C1 segment of cervical spinal cord (tissue), 14 donors: Measurements from ENCODE around the gene ZNF70.

Source experiments
- DNase-seq, 14 donors: peaks; one replicate each; lab custom pipeline; 2025; lab: John Stamatoyannopoulos, UW

The ZNF70 gene

DNA sequence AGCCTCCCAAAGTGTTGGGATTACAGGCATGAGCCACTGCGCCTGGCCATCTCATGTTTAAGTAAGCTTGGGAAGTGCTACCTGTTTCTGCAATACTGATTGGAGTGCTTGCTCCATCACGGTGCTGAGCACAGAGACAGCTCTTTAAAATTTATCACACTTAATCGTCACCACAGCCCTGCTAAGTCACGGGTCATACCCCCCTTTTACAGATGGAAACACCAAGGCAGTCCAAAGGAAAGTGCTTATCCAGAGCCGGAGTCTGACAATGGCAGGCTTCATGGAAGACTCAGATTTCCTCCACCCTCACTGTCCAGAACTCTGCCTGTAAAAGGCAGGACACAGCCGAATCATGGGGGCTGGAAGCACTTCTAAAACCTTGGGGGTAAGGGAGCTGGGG is 9.1 kb upstream of the ZNF70 start:
- DNase-seq: no peak

DNA sequence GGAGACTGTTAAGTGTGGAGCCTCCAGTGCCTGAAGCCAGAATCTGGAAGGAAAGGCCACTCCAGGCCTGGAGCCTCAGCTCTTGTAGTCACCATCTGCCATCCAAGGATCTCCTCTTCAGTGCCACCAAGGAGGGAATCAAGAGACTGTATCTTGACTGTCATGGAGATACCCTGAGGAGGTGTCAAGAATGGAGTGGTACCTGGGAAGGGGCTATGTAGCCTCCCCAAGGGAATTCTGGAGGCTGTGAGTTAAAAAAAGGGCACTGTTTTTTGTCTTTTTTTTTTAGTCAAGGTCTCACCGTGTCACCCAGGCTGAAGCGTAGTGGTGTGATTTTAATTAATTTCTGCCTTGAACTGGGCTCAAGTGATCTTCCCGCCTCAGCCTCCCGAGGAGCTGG is 8.7 kb upstream of the ZNF70 start:
- DNase-seq: no peak

DNA sequence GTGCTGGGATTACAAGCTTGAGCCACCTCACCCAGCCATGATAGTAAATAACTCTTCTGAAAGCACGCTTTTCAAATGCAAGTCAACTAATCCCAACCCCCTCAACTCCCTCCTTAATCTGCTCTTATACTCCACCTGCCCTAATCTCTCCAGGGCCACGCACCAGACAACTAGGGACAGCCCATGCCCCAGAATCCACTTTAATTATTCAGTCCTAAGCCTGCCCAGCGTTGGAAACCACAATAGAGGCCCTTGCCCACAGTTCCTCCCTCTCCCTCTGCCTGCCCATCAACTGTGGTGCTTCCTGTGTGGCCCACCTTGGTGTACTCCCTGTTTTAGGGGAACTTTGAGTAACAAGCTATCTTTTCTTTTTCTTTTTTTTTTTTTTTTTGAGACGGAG is 6.0 kb upstream of the ZNF70 start:
- no peak for DNase-seq

DNA sequence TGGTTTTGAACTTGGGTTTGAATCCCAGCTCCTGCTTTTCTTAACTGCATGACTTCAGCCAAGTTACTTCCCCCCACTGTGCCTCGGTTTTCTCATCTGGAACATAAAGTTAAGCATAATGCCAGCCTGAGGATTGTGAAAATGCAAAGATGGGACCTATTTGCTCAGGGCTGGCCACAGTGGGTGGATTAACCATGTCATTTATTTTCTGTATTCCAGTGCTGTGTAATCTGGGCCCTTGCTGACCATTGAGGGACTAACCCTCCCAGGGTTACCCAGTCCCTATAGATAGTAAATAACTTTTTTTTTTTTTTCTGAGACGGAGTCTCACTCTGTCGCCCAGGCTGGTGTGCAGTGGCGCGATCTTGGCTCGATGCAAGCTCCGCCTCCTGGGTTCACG is 4.8 kb upstream of the ZNF70 start:
- DNase-seq: no peak

DNA sequence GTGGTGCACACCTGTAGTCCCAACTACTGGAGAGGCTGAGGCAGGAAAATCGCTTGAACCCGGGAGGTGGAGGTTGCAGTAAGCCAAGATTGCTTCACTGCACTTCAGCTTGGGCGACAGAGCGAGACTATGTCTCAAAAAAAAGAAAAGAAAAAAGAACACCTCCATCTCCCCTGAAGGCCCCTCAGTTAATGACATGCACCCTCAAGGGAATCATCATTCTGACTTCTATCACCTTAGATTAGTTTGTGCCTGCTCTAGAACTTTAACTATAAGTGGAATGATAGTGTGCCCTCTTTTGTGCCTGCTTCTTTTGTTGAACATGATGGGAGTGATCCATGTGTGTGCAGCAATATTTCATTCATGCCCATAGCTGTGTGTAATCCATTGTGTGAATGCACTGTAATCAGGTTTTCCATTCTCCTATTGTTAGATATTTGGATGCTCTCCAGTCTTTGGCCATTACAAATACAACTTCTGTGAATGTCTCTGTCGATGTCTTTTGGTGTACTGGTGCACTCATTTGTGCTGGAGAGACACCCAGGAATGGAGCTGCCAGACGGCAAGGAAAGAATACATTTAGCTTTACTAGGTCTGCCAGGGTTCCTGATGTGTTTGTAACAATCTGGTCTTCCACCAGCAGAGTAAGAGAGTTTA is 4.2 kb upstream of the ZNF70 start:
- DNase-seq: no peak

GRCh38 chr22:23754220-23754919 is 3.5 kb upstream of the ZNF70 start, which contains the start of gene VPREB3:
TSS of gene VPREB3 (minus strand) at chr22:23754425. CDS start at chr22:23754363, 62 bp downstream.
- DNase-seq: no peak

DNA sequence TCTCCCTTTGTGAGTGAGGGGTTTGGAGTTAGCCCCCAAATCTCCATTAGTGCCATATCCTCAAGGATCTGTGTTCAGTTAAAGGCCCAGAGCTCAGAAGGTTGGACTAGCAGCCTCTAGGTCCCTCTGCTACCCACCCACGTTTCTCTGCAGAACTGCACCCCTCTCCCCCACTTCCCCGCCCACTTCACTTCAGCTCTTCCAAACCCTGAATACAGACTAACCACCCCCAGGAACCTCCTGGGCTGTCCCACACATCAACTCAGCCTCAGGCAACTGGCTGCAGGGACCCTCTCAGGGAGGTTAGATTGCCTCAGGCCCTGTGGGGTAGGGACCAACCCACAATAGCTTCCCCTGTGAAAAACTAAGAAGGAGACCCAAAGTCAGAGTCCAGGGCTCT is 2.5 kb upstream of the ZNF70 start:
- no peak for DNase-seq

GRCh38 chr22:23752750-23753149 is 1.8 kb upstream of the ZNF70 start:
- no peak for DNase-seq

DNA sequence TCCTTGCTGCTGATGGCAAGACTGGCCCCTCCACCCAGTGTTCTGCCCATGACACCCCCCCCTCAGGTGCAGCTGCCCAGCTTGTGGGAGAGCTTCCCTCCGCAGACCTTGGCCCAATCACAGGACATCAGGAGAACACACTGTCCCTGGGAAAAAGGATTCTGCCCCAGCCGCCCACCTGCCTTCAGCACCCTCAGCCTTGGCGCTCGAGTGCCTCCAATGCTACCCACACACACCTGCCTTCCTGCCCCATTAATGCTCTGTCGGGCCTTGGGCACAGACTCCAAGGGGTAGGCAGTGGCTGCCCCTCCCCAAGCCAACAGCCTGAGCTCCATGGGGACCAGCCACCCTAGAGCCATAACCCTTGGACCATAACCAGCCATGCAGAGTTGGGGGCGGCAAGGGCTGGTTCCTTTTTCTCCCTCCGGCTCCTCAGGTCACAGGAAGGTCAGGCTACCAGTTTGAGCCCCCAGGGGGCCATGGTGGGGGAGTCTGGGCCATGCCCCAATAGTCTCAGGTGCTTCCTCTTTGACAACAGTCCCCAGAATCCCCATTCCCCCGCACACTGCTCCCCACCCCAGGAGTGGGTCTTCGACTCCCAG is 1.3 kb upstream of the ZNF70 start:
- no peak for DNase-seq

DNA sequence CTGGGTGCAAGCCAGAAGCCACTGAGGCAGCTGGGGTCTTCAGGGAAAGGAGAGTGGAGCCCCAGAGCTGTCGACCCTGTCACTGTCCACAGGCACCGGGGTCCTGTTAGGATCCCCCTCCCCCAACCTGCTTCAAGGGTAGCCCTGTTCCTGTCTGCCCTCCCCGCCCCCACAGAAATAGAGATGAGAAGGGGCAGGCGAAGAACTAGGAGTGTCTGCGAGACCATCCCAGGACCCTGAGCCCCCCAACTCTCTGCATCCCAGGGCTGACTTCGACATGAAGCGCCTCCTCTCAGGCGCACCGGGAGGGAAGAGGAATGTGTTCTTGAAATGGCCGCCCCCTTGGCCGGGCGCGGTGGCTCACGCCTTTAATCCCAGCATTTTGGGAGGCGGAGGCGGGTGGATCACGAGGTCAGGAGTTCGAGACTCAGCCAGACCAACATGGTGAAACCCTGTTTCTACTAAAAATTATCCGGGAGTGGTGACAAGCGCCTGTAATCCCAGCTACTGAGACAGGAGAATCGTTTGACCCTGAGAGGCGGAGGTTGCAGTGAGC is 607 bp upstream of the ZNF70 start:
- DNase-seq: peak in 3 of 14 donors; percentile 58 to 60 (median 59)

- DNase-seq: no peak
These were observed 572 bp downstream of the ZNF70 start for GRCh38 chr22:23750367-23750713.

DNA sequence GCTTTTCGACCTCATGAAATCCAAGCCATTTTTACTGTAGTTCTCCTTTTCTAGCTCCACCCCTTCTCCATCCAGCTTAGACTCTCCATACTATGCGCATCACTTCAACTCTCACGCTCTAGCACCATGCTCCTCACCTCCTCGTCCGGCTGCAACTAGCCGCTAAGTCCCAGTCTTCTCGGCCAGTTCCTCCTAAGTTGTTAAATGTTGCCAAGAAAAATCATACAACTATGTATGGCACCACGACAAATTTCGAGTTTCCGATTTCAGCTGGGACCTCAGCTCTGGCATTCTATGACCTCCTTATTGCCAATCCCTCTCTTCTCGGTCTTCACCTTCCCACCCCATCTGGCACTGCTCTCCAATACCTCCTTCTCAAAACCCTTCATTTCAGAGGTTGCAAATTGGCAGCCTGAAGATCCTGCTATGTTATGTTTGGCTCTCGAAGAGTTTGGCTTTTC is 1.0 kb downstream of the ZNF70 start:
- DNase-seq: no peak

DNA sequence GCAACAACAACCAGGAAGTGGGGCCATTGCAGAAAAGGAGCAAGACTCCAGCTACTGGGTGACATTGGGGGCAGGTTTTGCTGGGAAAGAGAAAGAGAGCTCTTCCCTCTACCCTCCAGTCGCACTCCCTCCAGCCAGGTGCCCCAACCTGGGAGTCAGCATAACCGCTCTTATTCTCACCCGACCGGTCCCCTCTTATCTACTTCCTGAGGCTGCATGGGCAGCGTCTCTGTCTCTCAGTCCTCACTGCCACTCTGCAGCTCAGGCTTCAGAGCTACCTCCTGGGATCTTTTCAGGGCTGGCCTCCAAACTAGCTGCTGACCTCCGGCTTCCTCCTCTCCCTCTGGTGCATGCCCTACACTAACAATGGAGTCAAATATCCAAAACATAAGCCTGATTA is 5.1 kb downstream of the ZNF70 start:
- no peak for DNase-seq

GRCh38 chr22:23744485-23744884 is 6.4 kb downstream of the ZNF70 start:
- no peak for DNase-seq

GRCh38 chr22:23744001-23744400 is 6.9 kb downstream of the ZNF70 start:
- DNase-seq: no peak

GRCh38 chr22:23743303-23743705 is 7.6 kb downstream of the ZNF70 start:
- peak in 1 of 14 donors; percentile 56 for DNase-seq

DNA sequence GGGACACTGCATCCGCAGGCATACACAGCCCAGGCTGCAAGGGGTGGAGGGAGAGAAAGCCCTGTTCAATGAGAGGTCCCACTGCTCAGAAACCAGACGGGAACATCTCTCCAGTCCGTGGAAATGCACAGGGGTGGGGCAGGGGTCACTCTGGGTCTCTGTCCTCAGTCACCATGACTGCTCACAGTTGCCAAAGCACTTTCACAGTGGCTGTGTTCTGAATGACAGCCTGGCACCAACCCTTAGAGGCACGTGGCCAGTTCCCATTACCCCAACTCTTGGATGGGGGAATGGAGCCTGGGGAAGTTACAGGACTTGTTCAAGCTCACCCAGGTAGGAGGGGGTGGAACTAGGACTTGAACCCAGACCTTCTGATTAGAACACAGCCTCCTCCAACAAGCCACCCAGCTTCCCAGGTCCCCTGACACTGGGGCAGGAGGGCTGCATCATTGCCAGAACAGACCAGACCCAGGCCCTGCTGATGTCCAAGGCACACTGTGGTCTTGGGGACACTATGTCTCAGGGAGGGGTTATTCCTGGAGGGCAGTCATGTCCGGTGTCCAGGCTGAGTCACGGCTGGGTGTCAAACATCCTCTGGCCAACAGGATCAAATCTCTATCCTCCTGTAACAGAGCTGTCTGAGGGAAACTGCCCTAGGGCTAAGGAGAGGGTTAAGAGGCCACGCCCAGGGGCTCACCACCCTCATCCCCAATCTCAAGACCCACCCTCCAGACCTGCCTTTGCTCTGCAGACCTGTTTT is 8.2 kb downstream of the ZNF70 start:
- peak in 1 of 14 donors; percentile 61 for DNase-seq

GRCh38 chr22:23737696-23738095 is 13.2 kb downstream of the ZNF70 start:
- no peak for DNase-seq

DNA sequence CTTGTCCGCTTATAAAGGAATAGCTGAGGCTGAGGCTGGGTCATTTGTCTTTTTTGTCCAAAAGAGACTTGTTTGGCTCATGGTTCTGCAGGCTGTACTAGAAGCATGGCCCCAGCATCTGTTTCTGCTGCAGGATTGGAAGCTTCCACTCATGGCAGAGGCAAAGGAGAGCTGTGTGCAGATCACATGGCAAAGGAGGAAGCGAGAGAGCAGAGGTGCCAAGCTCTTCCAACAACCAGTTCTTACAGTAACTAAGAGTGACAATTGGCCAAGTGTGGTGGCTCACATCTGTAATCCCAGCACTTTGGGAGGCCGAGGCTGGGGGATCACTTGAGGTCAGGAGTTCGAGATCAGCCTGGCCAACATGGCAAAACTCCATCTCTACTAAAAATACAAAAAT is 22.8 kb downstream of the ZNF70 start:
- peak in 1 of 14 donors; percentile 7 for DNase-seq

GRCh38 chr22:23722724-23723123 is 28.2 kb downstream of the ZNF70 start:
- DNase-seq: no peak

DNA sequence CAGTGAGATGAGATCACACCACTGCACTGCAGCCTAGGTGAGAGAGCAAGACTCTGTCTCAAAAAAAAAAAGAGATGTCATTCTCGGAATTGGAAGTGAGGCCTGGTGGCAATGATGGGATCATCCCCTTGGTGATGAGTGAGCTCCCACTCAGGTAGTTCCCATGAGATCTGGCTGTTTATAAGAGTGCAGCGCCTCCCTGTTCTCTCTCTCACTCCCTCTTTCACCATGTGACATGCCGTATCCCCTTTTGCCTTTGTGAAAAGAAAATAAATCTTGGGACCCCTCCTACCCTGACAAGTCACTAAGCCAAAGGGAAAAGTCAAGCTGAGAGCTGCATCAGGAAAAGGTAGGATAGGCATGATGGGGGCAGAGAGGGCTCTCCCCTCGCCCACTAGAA is 28.8 kb downstream of the ZNF70 start:
- DNase-seq: no peak

DNA sequence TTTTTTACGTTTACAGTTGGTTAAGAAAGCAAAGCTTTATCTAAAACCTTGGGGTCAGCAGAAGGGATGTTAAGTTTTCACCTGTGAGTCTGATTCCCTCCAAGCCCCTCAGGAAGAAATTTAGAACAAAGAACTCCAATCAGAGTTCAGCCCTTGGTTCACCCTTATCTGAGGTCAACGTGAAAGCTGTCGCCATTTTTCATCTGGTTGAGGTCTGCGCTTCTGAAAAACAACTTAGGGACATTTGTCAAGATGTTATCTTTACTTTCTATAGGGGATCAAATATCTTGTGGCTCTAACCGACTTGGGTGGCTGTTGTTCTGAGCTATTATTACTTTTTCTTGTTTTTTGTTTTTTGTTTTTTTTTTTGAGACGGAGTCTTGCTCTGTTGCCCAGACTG is 30.1 kb downstream of the ZNF70 start:
- no peak for DNase-seq
